GM12878 (cell line): ENCODE results near the gene RAB44. TPM values are rescaled to one million over a fixed set of nuclear protein-coding genes. Genes with fewer than 3 reads are reported as not detected.
A peak's percentile ranks its signal among the peaks of the same experiment; 100 is the strongest.

Source experiments
- HDAC2 ChIP-seq: fragments of 200-600 bp; sonication (generic); IDR thresholded peaks from 2 replicates; pipeline ENCODE4 v1.6.1; 2017
- IKZF1 ChIP-seq: fragments of 450-650 bp; conservative IDR thresholded peaks from 2 replicates; pipeline ENCODE4 v1.6.1; 2017; ENCODE audit warnings: antibody characterized with exemption, mild to moderate bottlenecking
- MEF2A ChIP-seq: IDR thresholded peaks from 2 replicates; pipeline ENCODE4 v1.6.1; 2011; ENCODE audit warnings: low read depth, mild to moderate bottlenecking, low read length, moderate library complexity; ENCODE audit not compliant: insufficient read depth
- PAX8 ChIP-seq: fragments of 450-650 bp; IDR thresholded peaks from 2 replicates; pipeline ENCODE4 v1.6.1; 2017; ENCODE audit warnings: mild to moderate bottlenecking, moderate library complexity
- POLR2A ChIP-seq: IDR thresholded peaks from 2 replicates; pipeline ENCODE4 v1.6.1; 2011; ENCODE audit warnings: low read depth, mild to moderate bottlenecking, low read length
- POU2F2 ChIP-seq: IDR thresholded peaks from 3 replicates; pipeline ENCODE4 v1.6.1; 2011; ENCODE audit warnings: low read depth, mild to moderate bottlenecking, low read length, borderline replicate concordance
- SMAD5 ChIP-seq: IDR thresholded peaks from 2 replicates; pipeline ENCODE4 v1.6.1; 2016; ENCODE audit warnings: antibody characterized with exemption, low read depth
- TARDBP ChIP-seq: IDR thresholded peaks from 2 replicates; pipeline ENCODE4 v1.6.1; 2016; ENCODE audit warnings: borderline replicate concordance
- TCF12 ChIP-seq: IDR thresholded peaks from 2 replicates; pipeline ENCODE4 v1.6.1; 2011; ENCODE audit warnings: low read depth, mild to moderate bottlenecking, low read length
- ZNF217 ChIP-seq: fragments of 450-650 bp; IDR thresholded peaks from 2 replicates; pipeline ENCODE4 v1.6.1; 2017; ENCODE audit warnings: antibody characterized with exemption, mild to moderate bottlenecking
- ZNF24 ChIP-seq: fragments of 450-650 bp; IDR thresholded peaks from 2 replicates; pipeline ENCODE4 v1.6.1; 2017; ENCODE audit warnings: antibody characterized with exemption, mild to moderate bottlenecking
- ZNF384 ChIP-seq: IDR thresholded peaks from 2 replicates; pipeline ENCODE4 v1.6.1; 2012; ENCODE audit warnings: low read depth, mild to moderate bottlenecking, low read length, improper control_type of control experiment, borderline replicate concordance
- ZSCAN29 ChIP-seq: fragments of 450-650 bp; IDR thresholded peaks from 2 replicates; pipeline ENCODE4 v1.6.1; 2017; ENCODE audit warnings: mild to moderate bottlenecking, moderate library complexity
- polyA plus RNA-seq, 11 experiments: library from polyadenylated mRNA; depleted of rRNA in 4 of 11; unstranded in 6 of 11; stranded (reverse) in 5 of 11; fragments of >200 nt; fragmentation: Nextera tagmentation in 4 of 11; fragmentation: Illumina TruSeq in 1 of 11; extraction: Ambion mirVana in 4 of 11; extraction: Trizol in 1 of 11; gene quantifications; 1 replicate in 1 of 11; 2 replicates in 10 of 11; pipeline versions ENCODE4 v1.2.1 to v1.2.3, GENCODE V29; 2011 to 2016; ENCODE audit warnings: inconsistent platforms in 2 of 11, missing spikeins in 2 of 11, low read depth in 1 of 11
- total RNA-seq, 4 experiments: library from RNA; depleted of rRNA in 3 of 4; stranded (reverse); fragments of >200 nt in 3 of 4; fragmentation: Illumina TruSeq in 1 of 4; extraction: Trizol in 1 of 4; gene quantifications; 2 replicates each; pipeline versions ENCODE4 v1.2.1 to v1.2.3, GENCODE V29; 2013 to 2021
- TF ChIP-seq, protein P1 (sequence below): fragments of 450-650 bp; IDR thresholded peaks from 2 replicates; pipeline ENCODE4 v1.6.1; 2017; ENCODE audit warnings: mild to moderate bottlenecking, moderate library complexity
- TF ChIP-seq, protein P2 (sequence below): fragments of 450-650 bp; IDR thresholded peaks from 2 replicates; pipeline ENCODE4 v1.6.1; 2018; ENCODE audit warnings: borderline replicate concordance, mild to moderate bottlenecking; ENCODE audit not compliant: partially characterized antibody
- TF ChIP-seq, protein P3 (sequence below): IDR thresholded peaks from 2 replicates; pipeline ENCODE4 v1.6.1; 2012; ENCODE audit warnings: low read depth, low read length, improper control_type of control experiment
- TF ChIP-seq, protein P4 (sequence below): IDR thresholded peaks from 2 replicates; pipeline ENCODE4 v1.6.1; 2011; ENCODE audit warnings: borderline replicate concordance, low read depth, mild to moderate bottlenecking, moderate library complexity, mixed read lengths, low read length; ENCODE audit not compliant: insufficient read depth; ENCODE audit errors: extremely low read length
- TF ChIP-seq, protein P5 (sequence below): fragments of 450-650 bp; formaldehyde crosslinking; IDR thresholded peaks from 2 replicates; pipeline ENCODE4 v1.5.0; 2022; ENCODE audit warnings: mild to moderate bottlenecking, missing genetic modification characterization

The RAB44 gene
- total and polyA plus RNA-seq, 10 of the 15 experiments (the other 5 are each of a cell fraction or from before 2014, with no cell fraction given), result 0.01 to 0.08 (median 0.05) TPM; not detected in 2

DNA sequence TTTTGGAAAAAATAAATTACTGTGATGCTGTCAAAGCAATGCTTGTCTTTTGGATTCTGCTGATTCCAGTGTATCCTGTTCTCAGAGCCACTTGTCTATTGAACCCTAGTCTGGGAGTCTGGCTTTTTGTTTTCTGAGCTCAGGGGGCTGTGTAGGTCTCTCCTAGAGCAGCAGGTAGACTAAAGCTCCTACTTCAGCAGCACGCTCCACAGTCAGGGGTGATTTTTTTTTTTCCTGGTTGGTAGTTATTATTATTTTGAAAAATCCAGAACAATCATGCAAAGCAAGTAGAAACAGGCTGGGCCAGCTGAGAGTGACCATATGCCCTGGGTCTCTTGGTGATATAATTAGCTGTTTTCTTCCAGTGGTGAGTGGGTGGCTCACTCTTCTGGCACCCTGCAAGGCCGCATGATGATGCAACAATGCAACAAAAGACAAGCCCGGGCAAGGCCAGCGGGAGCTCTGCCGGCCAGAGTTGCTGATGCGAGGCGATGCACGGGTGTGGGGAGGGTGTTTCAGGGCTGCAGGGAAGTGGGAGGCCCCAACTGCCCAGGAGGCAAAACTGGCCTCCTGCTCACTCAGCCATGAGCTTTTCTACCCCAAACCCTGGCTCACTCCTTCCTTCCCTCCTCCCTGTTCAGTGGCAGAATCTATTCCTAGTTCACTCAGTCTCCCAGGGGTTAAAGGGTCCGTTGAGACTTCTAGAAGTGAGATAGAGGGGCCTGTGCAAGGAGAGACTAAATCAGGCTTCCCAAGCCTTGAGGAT lies 30.6 kb upstream of the RAB44 start (continued):
- TF ChIP-seq, protein P1, sequence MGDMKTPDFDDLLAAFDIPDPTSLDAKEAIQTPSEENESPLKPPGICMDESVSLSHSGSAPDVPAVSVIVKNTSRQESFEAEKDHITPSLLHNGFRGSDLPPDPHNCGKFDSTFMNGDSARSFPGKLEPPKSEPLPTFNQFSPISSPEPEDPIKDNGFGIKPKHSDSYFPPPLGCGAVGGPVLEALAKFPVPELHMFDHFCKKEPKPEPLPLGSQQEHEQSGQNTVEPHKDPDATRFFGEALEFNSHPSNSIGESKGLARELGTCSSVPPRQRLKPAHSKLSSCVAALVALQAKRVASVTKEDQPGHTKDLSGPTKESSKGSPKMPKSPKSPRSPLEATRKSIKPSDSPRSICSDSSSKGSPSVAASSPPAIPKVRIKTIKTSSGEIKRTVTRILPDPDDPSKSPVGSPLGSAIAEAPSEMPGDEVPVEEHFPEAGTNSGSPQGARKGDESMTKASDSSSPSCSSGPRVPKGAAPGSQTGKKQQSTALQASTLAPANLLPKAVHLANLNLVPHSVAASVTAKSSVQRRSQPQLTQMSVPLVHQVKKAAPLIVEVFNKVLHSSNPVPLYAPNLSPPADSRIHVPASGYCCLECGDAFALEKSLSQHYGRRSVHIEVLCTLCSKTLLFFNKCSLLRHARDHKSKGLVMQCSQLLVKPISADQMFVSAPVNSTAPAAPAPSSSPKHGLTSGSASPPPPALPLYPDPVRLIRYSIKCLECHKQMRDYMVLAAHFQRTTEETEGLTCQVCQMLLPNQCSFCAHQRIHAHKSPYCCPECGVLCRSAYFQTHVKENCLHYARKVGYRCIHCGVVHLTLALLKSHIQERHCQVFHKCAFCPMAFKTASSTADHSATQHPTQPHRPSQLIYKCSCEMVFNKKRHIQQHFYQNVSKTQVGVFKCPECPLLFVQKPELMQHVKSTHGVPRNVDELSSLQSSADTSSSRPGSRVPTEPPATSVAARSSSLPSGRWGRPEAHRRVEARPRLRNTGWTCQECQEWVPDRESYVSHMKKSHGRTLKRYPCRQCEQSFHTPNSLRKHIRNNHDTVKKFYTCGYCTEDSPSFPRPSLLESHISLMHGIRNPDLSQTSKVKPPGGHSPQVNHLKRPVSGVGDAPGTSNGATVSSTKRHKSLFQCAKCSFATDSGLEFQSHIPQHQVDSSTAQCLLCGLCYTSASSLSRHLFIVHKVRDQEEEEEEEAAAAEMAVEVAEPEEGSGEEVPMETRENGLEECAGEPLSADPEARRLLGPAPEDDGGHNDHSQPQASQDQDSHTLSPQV, result no peak
- no peak for TF ChIP-seq HDAC2
- TF ChIP-seq PAX8, result peak; percentile 23; the same call in 1 of the 2 replicates
- peak; percentile 90 for TF ChIP-seq MEF2A
- TF ChIP-seq, protein P2, sequence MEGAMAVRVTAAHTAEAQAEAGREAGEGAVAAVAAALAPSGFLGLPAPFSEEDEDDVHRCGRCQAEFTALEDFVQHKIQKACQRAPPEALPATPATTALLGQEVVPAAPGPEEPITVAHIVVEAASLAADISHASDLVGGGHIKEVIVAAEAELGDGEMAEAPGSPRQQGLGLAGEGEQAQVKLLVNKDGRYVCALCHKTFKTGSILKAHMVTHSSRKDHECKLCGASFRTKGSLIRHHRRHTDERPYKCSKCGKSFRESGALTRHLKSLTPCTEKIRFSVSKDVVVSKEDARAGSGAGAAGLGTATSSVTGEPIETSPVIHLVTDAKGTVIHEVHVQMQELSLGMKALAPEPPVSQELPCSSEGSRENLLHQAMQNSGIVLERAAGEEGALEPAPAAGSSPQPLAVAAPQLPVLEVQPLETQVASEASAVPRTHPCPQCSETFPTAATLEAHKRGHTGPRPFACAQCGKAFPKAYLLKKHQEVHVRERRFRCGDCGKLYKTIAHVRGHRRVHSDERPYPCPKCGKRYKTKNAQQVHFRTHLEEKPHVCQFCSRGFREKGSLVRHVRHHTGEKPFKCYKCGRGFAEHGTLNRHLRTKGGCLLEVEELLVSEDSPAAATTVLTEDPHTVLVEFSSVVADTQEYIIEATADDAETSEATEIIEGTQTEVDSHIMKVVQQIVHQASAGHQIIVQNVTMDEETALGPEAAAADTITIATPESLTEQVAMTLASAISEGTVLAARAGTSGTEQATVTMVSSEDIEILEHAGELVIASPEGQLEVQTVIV, result no peak
- TF ChIP-seq TARDBP, result peak; percentile 47; the same call in 1 of the 2 replicates
- TF ChIP-seq POLR2A, result peak; percentile 49
- 0 out of 2 replicates have a peak, but pooled peaks have one; percentile 46 for TF ChIP-seq SMAD5
- no peak for TF ChIP-seq ZSCAN29
- peak; percentile 56; the same call in 1 of the 3 replicates for TF ChIP-seq POU2F2
- no peak for TF ChIP-seq ZNF217
- peak; percentile 71 for TF ChIP-seq TCF12
- 0 out of 2 replicates have a peak, but pooled peaks have one; percentile 27 for TF ChIP-seq ZNF384
- peak; percentile 98 for TF ChIP-seq IKZF1
- TF ChIP-seq, protein P3, sequence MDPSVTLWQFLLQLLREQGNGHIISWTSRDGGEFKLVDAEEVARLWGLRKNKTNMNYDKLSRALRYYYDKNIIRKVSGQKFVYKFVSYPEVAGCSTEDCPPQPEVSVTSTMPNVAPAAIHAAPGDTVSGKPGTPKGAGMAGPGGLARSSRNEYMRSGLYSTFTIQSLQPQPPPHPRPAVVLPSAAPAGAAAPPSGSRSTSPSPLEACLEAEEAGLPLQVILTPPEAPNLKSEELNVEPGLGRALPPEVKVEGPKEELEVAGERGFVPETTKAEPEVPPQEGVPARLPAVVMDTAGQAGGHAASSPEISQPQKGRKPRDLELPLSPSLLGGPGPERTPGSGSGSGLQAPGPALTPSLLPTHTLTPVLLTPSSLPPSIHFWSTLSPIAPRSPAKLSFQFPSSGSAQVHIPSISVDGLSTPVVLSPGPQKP, result no peak; the same call in 1 of the 2 replicates
- TF ChIP-seq ZNF24, result no peak
- TF ChIP-seq, protein P4, sequence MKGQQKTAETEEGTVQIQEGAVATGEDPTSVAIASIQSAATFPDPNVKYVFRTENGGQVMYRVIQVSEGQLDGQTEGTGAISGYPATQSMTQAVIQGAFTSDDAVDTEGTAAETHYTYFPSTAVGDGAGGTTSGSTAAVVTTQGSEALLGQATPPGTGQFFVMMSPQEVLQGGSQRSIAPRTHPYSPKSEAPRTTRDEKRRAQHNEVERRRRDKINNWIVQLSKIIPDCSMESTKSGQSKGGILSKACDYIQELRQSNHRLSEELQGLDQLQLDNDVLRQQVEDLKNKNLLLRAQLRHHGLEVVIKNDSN, result no peak
- TF ChIP-seq, protein P5, sequence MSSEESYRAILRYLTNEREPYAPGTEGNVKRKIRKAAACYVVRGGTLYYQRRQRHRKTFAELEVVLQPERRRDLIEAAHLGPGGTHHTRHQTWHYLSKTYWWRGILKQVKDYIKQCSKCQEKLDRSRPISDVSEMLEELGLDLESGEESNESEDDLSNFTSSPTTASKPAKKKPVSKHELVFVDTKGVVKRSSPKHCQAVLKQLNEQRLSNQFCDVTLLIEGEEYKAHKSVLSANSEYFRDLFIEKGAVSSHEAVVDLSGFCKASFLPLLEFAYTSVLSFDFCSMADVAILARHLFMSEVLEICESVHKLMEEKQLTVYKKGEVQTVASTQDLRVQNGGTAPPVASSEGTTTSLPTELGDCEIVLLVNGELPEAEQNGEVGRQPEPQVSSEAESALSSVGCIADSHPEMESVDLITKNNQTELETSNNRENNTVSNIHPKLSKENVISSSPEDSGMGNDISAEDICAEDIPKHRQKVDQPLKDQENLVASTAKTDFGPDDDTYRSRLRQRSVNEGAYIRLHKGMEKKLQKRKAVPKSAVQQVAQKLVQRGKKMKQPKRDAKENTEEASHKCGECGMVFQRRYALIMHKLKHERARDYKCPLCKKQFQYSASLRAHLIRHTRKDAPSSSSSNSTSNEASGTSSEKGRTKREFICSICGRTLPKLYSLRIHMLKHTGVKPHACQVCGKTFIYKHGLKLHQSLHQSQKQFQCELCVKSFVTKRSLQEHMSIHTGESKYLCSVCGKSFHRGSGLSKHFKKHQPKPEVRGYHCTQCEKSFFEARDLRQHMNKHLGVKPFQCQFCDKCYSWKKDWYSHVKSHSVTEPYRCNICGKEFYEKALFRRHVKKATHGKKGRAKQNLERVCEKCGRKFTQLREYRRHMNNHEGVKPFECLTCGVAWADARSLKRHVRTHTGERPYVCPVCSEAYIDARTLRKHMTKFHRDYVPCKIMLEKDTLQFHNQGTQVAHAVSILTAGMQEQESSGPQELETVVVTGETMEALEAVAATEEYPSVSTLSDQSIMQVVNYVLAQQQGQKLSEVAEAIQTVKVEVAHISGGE (CRISPR knock-in tag), result no peak
